IMR-90 (cell line): ENCODE measurements around the gene VPS52. TPM values are rescaled to one million over a fixed set of nuclear protein-coding genes. Genes with fewer than 3 reads are reported as not detected.

Experiments
- ATAC-seq: fragments of 200-7000 bp; cut with Tn5 transposase; 2 replicates; pipeline ENCODE4 v1.9.1; 2020; ENCODE audit warnings: low read depth, mild to moderate bottlenecking, moderate library complexity
- BruUV-seq: library from RNA; stranded (reverse); fragments of 400-500 nt; replicated peaks from 2 replicates; lab custom pipeline; 2021; lab: Mats Ljungman, UMichigan
- CTCF ChIA-PET: fragments of 300-600 bp; formaldehyde crosslinking; extraction: SDS; loops from one replicate; lab custom pipeline; 2021; ENCODE audit warnings: antibody characterized with exemption; lab: Yijun Ruan, JAX
- POLR2A ChIA-PET: fragments of 300-600 bp; sonication (Branson Sonifier 250); formaldehyde crosslinking; loops from one replicate; lab custom pipeline; 2022; ENCODE audit warnings: antibody characterized with exemption; ENCODE audit not compliant: unreplicated experiment; lab: Charles Lee
- DNase-seq: peaks from one replicate; pipeline ENCODE4 v3.0.0; 2013
- H2AFZ ChIP-seq: replicated peaks from 2 replicates; pipeline ENCODE3; 2013; ENCODE audit warnings: low read length, mild to moderate bottlenecking; ENCODE audit not compliant: poor library complexity
- H2AK5ac ChIP-seq: 2 replicates; pipeline ENCODE4 v1.6.1; 2013; ENCODE audit warnings: low read depth, low read length, inconsistent platforms
- H2AK9ac ChIP-seq: replicated peaks from 2 replicates; pipeline ENCODE3; 2013; ENCODE audit warnings: mild to moderate bottlenecking, low read depth, low read length, moderate library complexity; ENCODE audit not compliant: poor library complexity
- H2BK120ac ChIP-seq: 2 replicates; pipeline ENCODE4 v1.6.1; 2013; ENCODE audit warnings: low read depth, low read length, inconsistent platforms
- H2BK15ac ChIP-seq: 3 replicates; pipeline ENCODE4 v1.6.1; 2013; ENCODE audit warnings: low read depth, low read length, inconsistent platforms
- H2BK20ac ChIP-seq: 2 replicates; pipeline ENCODE4 v1.6.1; 2013; ENCODE audit warnings: low read depth, mild to moderate bottlenecking, inconsistent platforms, low read length, moderate library complexity
- H2BK5ac ChIP-seq: 2 replicates; pipeline ENCODE4 v1.6.1; 2013; ENCODE audit warnings: mild to moderate bottlenecking, low read depth, low read length, inconsistent platforms; ENCODE audit not compliant: poor library complexity, severe bottlenecking
- H3K14ac ChIP-seq: replicated peaks from 2 replicates; pipeline ENCODE4 v1.6.1; 2013; ENCODE audit warnings: low read depth, low read length, inconsistent platforms
- H3K18ac ChIP-seq: 2 replicates; pipeline ENCODE4 v1.6.1; 2013; ENCODE audit warnings: low read depth, low read length, control low read depth
- H3K23ac ChIP-seq: 2 replicates; pipeline ENCODE4 v1.6.1; 2013; ENCODE audit warnings: low read depth, low read length, inconsistent platforms
- H3K27ac ChIP-seq: 2 replicates; pipeline ENCODE4 v1.5.1; 2013; ENCODE audit warnings: mild to moderate bottlenecking, control low read depth, low read length; ENCODE audit not compliant: insufficient read depth
- H3K27me3 ChIP-seq: 2 replicates; pipeline ENCODE4 v1.6.1; 2013; ENCODE audit warnings: low read length; ENCODE audit not compliant: control insufficient read depth, insufficient read depth
- H3K36me3 ChIP-seq: 2 replicates; pipeline ENCODE4 v1.6.1; 2013; ENCODE audit warnings: low read length, mixed read lengths; ENCODE audit not compliant: control insufficient read depth, insufficient read depth
- H3K4ac ChIP-seq: 2 replicates; pipeline ENCODE4 v1.6.1; 2013; ENCODE audit warnings: low read depth, low read length, inconsistent platforms
- H3K4me1 ChIP-seq: 2 replicates; pipeline ENCODE4 v1.6.1; 2013; ENCODE audit warnings: low read length, mixed read lengths; ENCODE audit not compliant: control insufficient read depth, insufficient read depth
- H3K4me2 ChIP-seq: 2 replicates; pipeline ENCODE4 v1.6.1; 2013; ENCODE audit warnings: low read depth, mild to moderate bottlenecking, control low read depth, low read length, moderate library complexity
- H3K4me3 ChIP-seq: 2 replicates; pipeline ENCODE4 v1.5.1; 2013; ENCODE audit warnings: low read depth, mild to moderate bottlenecking, control low read depth, low read length, moderate library complexity; ENCODE audit not compliant: insufficient read depth
- H3K56ac ChIP-seq: 2 replicates; pipeline ENCODE4 v1.6.1; 2013; ENCODE audit warnings: low read length, inconsistent platforms; ENCODE audit not compliant: insufficient read depth; ENCODE audit errors: extremely low read depth
- H3K79me1 ChIP-seq, 2 experiments: 2 replicates each; pipeline ENCODE4 v1.6.1; 2013; ENCODE audit warnings: low read length in 2 of 2, inconsistent platforms in 1 of 2, low read depth in 1 of 2
- H3K9ac ChIP-seq: 2 replicates; pipeline ENCODE4 v1.6.1; 2013; ENCODE audit warnings: low read depth, low read length, control low read depth
- H3K9me1 ChIP-seq: 2 replicates; pipeline ENCODE4 v1.6.1; 2013; ENCODE audit warnings: low read length, inconsistent platforms; ENCODE audit not compliant: insufficient read depth
- H3K9me3 ChIP-seq: 2 replicates; pipeline ENCODE4 v1.6.1; 2013; ENCODE audit warnings: low read length; ENCODE audit not compliant: control insufficient read depth, insufficient read depth
- H4K20me1 ChIP-seq: 2 replicates; pipeline ENCODE4 v1.6.1; 2013; ENCODE audit warnings: low read length, inconsistent platforms; ENCODE audit not compliant: insufficient read depth
- H4K5ac ChIP-seq: 2 replicates; pipeline ENCODE4 v1.6.1; 2013; ENCODE audit warnings: mild to moderate bottlenecking, low read depth, low read length, control low read depth
- H4K8ac ChIP-seq, 2 experiments: 2 replicates each; pipeline ENCODE4 v1.6.1; 2013; ENCODE audit warnings: low read depth in 2 of 2, low read length in 2 of 2, control low read depth in 1 of 2, inconsistent platforms in 1 of 2
- H4K91ac ChIP-seq: 2 replicates; pipeline ENCODE4 v1.6.1; 2013; ENCODE audit warnings: low read depth, low read length, inconsistent platforms; ENCODE audit not compliant: insufficient read depth
- CEBPB ChIP-seq: IDR thresholded peaks from 2 replicates; pipeline ENCODE4 v1.6.1; 2012; ENCODE audit warnings: low read depth, low read length, improper control_type of control experiment
- MAZ ChIP-seq: IDR thresholded peaks from 2 replicates; pipeline ENCODE4 v1.6.1; 2012; ENCODE audit warnings: low read depth, mild to moderate bottlenecking, low read length, improper control_type of control experiment, moderate library complexity, borderline replicate concordance
- RFX5 ChIP-seq: IDR thresholded peaks from 2 replicates; pipeline ENCODE4 v1.8.0; 2012; ENCODE audit warnings: low read depth, mild to moderate bottlenecking, low read length, moderate library complexity
- WGBS, 2 experiments: methylation state at CpG; one replicate each; pipeline versions ENCODE4 v1.1.5 to v1.1.7; 2013; ENCODE audit warnings: missing lambda C conversion rate in 2 of 2; ENCODE audit not compliant: insufficient read length in 1 of 2; ENCODE audit errors: extremely low coverage in 2 of 2; 5-methylcytosine and 5-hydroxymethylcytosine counted together
- dilution Hi-C: fragments of 300-500 bp; cut with HindIII; formaldehyde crosslinking; loops from one replicate; pipeline ENCODE4 v1.14.3; 2018; ENCODE audit warnings: low sequenced_read_pairs; ENCODE audit not compliant: unreplicated experiment
- in situ Hi-C: fragments of 300-500 bp; cut with MboI; formaldehyde crosslinking; loops from 3 replicates; pipeline ENCODE4 v1.14.3; 2019; ENCODE audit warnings: low sequenced_read_pairs, inconsistent platforms, mixed read lengths
- intact Hi-C: fragments of 100-400 bp; cut with micrococcal nuclease; formaldehyde crosslinking; loops from 2 replicates; pipeline ENCODE4 v1.10.0; 2022
- polyA plus RNA-seq, 3 experiments: library from polyadenylated mRNA; depleted of rRNA; stranded (reverse); fragments of >200 nt; gene quantifications; 2 replicates each; pipeline ENCODE4 v1.2.3, GENCODE V29; 2012; ENCODE audit warnings: low replicate concordance in 1 of 3
- total RNA-seq: library from RNA; depleted of rRNA; stranded (reverse); fragments of >200 nt; gene quantifications from 2 replicates; pipeline ENCODE4 v1.2.3, GENCODE V29; 2012
- TF ChIP-seq, protein P1 (sequence below): conservative IDR thresholded peaks from 2 replicates; pipeline ENCODE4 v1.5.1; 2012; ENCODE audit warnings: mild to moderate bottlenecking, low read depth, low read length, improper control_type of control experiment

VPS52 gene
- total and polyA plus RNA-seq, 2 of the 4 experiments (the other 2 are of a cell fraction), result 29.8 to 54.6 TPM

DNA sequence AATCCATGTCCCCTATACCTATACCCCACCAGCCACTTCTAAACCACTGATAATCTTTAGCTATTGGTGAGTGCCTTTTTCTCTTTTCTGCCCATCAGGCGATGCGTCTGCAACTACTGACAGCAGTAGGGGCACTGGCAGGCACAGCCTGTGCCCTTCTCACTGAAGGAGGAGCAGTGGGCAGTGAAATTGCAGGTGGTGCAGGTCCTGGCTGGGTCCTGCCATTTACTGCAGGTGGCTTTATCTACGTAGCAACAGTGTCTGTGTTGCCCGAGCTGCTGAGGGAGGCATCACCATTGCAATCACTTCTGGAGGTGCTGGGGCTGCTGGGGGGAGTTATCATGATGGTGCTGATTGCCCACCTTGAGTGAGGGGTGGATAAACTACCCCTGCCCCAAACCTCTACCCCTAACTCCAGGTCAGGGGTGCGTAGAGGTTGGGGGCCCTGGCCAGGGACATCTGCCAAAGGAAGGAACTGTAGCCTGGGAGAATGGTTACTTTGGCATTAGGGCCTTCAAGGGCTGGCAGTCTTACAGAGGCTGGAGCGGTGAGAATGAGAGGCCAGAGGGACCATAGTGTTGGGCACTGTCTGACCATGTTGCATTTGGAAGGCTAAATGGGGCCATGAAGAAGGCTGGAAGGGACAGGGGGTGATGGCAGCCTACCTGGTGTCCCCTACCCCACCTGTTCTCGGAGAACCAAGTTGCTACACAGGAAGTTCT, 68.1 kb downstream of the VPS52 start:
- Histone ChIP-seq H3K79me1 (peaks cover 14 to 85% of the 10 kb centered on the region in 2 experiments; a peak in 3 of 4 replicates), H3K4ac (no peak overlapping the region), H4K5ac (no peak overlapping the region), H3K4me1 (peaks cover 34% of the 10 kb centered on the region), H3K18ac (no peak overlapping the region), H3K27ac (no peak overlapping the region), H3K27me3 (no peaks in the 10 kb centered on the region), H4K91ac (no peak overlapping the region), H3K36me3 (peaks cover 26% of the 10 kb centered on the region), H2AK5ac (peak overlapping the region; percentile 11; the same call in 1 of the 2 replicates), H2BK120ac (no peak overlapping the region), H3K9ac (no peak overlapping the region), H4K20me1 (peaks cover 38% of the 10 kb centered on the region; the same call in 1 of the 2 replicates), H2AK9ac (peak overlapping the region; percentile 20), H3K23ac (no peak overlapping the region), H3K4me2 (peak overlapping the region; percentile 11; the same call in 1 of the 2 replicates), H2AFZ (no peak overlapping the region), H3K56ac (no peak overlapping the region), H3K14ac (0 out of 2 replicates have a peak overlapping the region, but pooled peaks have one; percentile 15), H3K4me3 (no peak overlapping the region), H3K9me1 (peaks cover 39% of the 10 kb centered on the region), H4K8ac (no peak overlapping the region), H2BK20ac (no peak overlapping the region), H3K9me3 (no peaks in the 10 kb centered on the region), H2BK15ac (no peak overlapping the region), H2BK5ac (no peak overlapping the region)
- dilution Hi-C loops, result no loop called here
- POLR2A ChIA-PET, result no interaction called here
- intact Hi-C loops, result no loop called here
- DNase-seq (no peak), ATAC-seq (no peak)
- TF ChIP-seq MAZ (no peak), CEBPB (no peak), RFX5 (no peak)
- TF ChIP-seq, protein P1, sequence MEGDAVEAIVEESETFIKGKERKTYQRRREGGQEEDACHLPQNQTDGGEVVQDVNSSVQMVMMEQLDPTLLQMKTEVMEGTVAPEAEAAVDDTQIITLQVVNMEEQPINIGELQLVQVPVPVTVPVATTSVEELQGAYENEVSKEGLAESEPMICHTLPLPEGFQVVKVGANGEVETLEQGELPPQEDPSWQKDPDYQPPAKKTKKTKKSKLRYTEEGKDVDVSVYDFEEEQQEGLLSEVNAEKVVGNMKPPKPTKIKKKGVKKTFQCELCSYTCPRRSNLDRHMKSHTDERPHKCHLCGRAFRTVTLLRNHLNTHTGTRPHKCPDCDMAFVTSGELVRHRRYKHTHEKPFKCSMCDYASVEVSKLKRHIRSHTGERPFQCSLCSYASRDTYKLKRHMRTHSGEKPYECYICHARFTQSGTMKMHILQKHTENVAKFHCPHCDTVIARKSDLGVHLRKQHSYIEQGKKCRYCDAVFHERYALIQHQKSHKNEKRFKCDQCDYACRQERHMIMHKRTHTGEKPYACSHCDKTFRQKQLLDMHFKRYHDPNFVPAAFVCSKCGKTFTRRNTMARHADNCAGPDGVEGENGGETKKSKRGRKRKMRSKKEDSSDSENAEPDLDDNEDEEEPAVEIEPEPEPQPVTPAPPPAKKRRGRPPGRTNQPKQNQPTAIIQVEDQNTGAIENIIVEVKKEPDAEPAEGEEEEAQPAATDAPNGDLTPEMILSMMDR, result no peak
- no TSS peak for BruUV-seq
- CTCF ChIA-PET, result no interaction called here
- no CpG with 5 or more reads among the region's 7 CpGs for WGBS, 2 experiments
- in situ Hi-C loops, result no loop called here
